ENCODE results near the gene KIZ. TPM values are rescaled to one million over a fixed set of nuclear protein-coding genes. Genes with fewer than 3 reads are reported as not detected.
A peak's percentile ranks its signal among the peaks of the same experiment; 100 is the strongest.

The KIZ gene
- total RNA-seq, 1 experiment from 2014 or later = 17.6 TPM

DNA sequence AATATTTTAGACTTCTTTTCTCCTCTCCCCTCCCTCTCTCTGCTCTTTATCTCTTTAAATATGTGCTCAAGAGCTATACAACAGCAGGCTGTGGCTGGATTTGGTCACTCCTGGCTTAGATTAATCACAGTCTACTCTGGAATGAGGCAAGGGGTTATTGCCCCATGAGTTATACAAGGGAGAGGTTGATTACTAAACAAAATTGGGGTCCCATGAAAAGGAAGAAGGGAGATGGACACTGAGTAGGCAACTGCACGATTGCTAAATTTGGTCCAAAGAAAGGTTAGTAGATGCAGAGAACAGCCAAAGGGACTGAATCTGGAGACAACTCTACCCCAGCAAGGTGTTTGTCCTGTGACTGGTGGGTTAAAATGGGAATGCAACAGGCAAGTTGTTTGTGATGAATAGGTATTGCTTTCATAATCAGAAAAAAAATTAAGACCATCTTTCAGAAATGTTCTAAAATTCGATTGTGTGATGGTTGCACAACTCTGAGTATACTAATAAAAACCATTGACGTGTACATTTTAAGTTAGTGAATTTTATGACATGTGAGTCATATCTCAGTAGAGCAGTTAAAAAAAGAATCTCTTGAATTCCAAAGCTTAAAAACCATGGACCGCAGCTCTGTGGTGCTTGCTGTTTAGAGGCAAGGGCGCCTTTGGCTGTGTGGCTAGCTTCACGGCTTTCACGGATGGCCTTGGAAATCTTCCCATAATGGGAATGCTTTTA lies 57.1 kb downstream of the KIZ start:
- Histone ChIP-seq H3K27ac (ENCODE audit: low read depth, low read length) (no peak overlapping the region; the same call in 1 of the 2 replicates), H3K79me2 (ENCODE audit: insufficient read depth, low read length) (no peaks in the 10 kb centered on the region), H3K4me3 (replicated peaks in 1 of 2; ENCODE audit: low read depth in 1 of 2, low read length in 2 of 2) (no peak overlapping the region), H4K20me1 (ENCODE audit: insufficient read depth) (no peaks in the 10 kb centered on the region), H3K4me2 (ENCODE audit: low read length) (peak overlapping the region; percentile 41; the same call in 1 of the 2 replicates), H3K9ac (ENCODE audit: low read length) (no peak overlapping the region), H3K9me3 (ENCODE audit: control insufficient read depth in 1 of 2, insufficient read depth in 1 of 2, low read depth in 1 of 2, low read length in 2 of 2) (peaks cover 0 to under 1% of the 10 kb centered on the region in 2 experiments; a peak in 1 of 4 replicates), H3K27me3 (ENCODE audit: insufficient read depth, low read length) (no peaks in the 10 kb centered on the region), H3K9me2 (ENCODE audit: insufficient read depth) (no peaks in the 10 kb centered on the region), H3K4me1 (ENCODE audit: control insufficient read depth in 1 of 2, insufficient read depth in 2 of 2, low read length in 2 of 2) (peaks cover 6 to 22% of the 10 kb centered on the region in 2 experiments), H2AFZ (ENCODE audit: low read depth, low read length, poor library complexity, severe bottlenecking) (no peak overlapping the region), H3K36me3 (ENCODE audit: control insufficient read depth in 1 of 2, insufficient read depth in 2 of 2, low read length in 2 of 2) (no peaks in the 10 kb centered on the region)
- TF ChIP-seq JUND (IDR thresholded peaks at IDR 0.05) = 0 out of 2 replicates have a peak, but pooled peaks have one; percentile 33
- no peak for TF ChIP-seq RAD21 (IDR thresholded peaks at IDR 0.05; ENCODE audit: low read depth)
- TF ChIP-seq CBX3 (IDR thresholded peaks at IDR 0.05; ENCODE audit: low read depth) = no peak
- TF ChIP-seq POLR2A (IDR thresholded peaks at IDR 0.05; ENCODE audit: borderline replicate concordance, extremely low read depth, insufficient read depth, insufficient read length) = no peak
- peak; percentile 42; the same call in 1 of the 2 replicates for TF ChIP-seq FOSL1 (IDR thresholded peaks at IDR 0.05; ENCODE audit: low read depth)
- no peak for TF ChIP-seq ELF1 (IDR thresholded peaks at IDR 0.05; ENCODE audit: borderline replicate concordance, low read depth)
- TF ChIP-seq SRF (IDR thresholded peaks at IDR 0.05; ENCODE audit: low read depth) = no peak
- TF ChIP-seq, protein P1, sequence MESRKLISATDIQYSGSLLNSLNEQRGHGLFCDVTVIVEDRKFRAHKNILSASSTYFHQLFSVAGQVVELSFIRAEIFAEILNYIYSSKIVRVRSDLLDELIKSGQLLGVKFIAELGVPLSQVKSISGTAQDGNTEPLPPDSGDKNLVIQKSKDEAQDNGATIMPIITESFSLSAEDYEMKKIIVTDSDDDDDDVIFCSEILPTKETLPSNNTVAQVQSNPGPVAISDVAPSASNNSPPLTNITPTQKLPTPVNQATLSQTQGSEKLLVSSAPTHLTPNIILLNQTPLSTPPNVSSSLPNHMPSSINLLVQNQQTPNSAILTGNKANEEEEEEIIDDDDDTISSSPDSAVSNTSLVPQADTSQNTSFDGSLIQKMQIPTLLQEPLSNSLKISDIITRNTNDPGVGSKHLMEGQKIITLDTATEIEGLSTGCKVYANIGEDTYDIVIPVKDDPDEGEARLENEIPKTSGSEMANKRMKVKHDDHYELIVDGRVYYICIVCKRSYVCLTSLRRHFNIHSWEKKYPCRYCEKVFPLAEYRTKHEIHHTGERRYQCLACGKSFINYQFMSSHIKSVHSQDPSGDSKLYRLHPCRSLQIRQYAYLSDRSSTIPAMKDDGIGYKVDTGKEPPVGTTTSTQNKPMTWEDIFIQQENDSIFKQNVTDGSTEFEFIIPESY (IDR thresholded peaks at IDR 0.05; ENCODE audit: extremely low read depth, insufficient replicate concordance, low read length) = no peak
- TF ChIP-seq YY1 (IDR thresholded peaks at IDR 0.05; ENCODE audit: extremely low read depth, insufficient replicate concordance, low read depth, low read length) = no peak
- TF ChIP-seq ZNF274 (IDR thresholded peaks at IDR 0.05; ENCODE audit: low read depth, low read length) = no peak
- TF ChIP-seq CEBPB (IDR thresholded peaks at IDR 0.05; ENCODE audit: low read depth) = peak; percentile 80
- no peak for TF ChIP-seq MAX (IDR thresholded peaks at IDR 0.05)
- no peak for TF ChIP-seq EZH2 (IDR thresholded peaks at IDR 0.05)
- no peak for TF ChIP-seq EGR1 (IDR thresholded peaks at IDR 0.05; ENCODE audit: low read depth)
- no peak for TF ChIP-seq ATF3 (IDR thresholded peaks at IDR 0.05)
- peak; percentile 37; the same call in 1 of the 2 replicates for TF ChIP-seq SP1 (IDR thresholded peaks at IDR 0.05; ENCODE audit: low read depth)
- no peak for TF ChIP-seq REST (IDR thresholded peaks at IDR 0.05; ENCODE audit: low read depth)
- RAD21 ChIA-PET (ENCODE audit: low non-redundant PET in 1 of 2, low total read pairs in 2 of 2, uncharacterized antibody in 2 of 2, unreplicated experiment in 2 of 2) = no interaction called here
- DNase-seq (ENCODE audit: low read depth, low spot score) = no peak
- intact Hi-C loops (cut with micrococcal nuclease) = no loop called here
- POLR2A ChIA-PET = no interaction called here
- ATAC-seq = no peak
- CTCF ChIA-PET = no interaction called here
- BruUV-seq (replicated peaks) = no TSS peak
